Adrenal gland (tissue), 12 donors: ENCODE data around the gene CERK. TPM values are rescaled to one million over a fixed set of nuclear protein-coding genes. Genes with fewer than 3 reads are reported as not detected.

ENCODE experiments used
- DNase-seq, 7 donors: peaks; one replicate each; pipeline ENCODE4 v3.0.0-alpha.2; 2019 to 2020
- H3K27ac ChIP-seq, 5 donors: fragments of 200-600 bp; sonication (generic) in 4 of 5; 1 replicate in 3 of 5; 2 replicates in 2 of 5; pipeline versions ENCODE4 v1.5.1 to v1.8.0; 2016 to 2020; ENCODE audit warnings: mild to moderate bottlenecking in 1 of 5
- H3K27me3 ChIP-seq: fragments of 200-600 bp; 2 replicates; pipeline ENCODE4 v1.8.0; 2021
- H3K36me3 ChIP-seq, 2 donors: fragments of 200-600 bp; replicated peaks in 1 of 2; 1 replicate in 1 of 2; 2 replicates in 1 of 2; pipeline versions ENCODE4 v1.5.1 to v1.8.0; 2018 to 2022
- H3K4me1 ChIP-seq, 2 donors: fragments of 200-600 bp; replicated peaks in 1 of 2; 1 replicate in 1 of 2; 2 replicates in 1 of 2; pipeline versions ENCODE4 v1.5.1 to v1.8.0; 2018 to 2021
- H3K4me3 ChIP-seq, 4 donors: fragments of 200-600 bp; sonication (generic) in 3 of 4; one replicate each; pipeline ENCODE4 v1.5.1; 2016 to 2018
- H3K9me3 ChIP-seq, 3 donors: fragments of 200-600 bp; sonication (generic) in 1 of 3; replicated peaks in 1 of 3; 1 replicate in 2 of 3; 2 replicates in 1 of 3; pipeline versions ENCODE4 v1.5.1 to v1.8.0; 2016 to 2021
- POLR2A ChIP-seq, 2 donors: fragments of 450-650 bp; IDR thresholded peaks; one replicate each; pipeline ENCODE4 v1.6.1; 2017; ENCODE audit warnings: antibody characterized with exemption in 2 of 2, mild to moderate bottlenecking in 2 of 2, moderate library complexity in 1 of 2
- WGBS, 4 donors: extraction: QIAGEN DNeasy Blood & Tissue Kit in 2 of 4; methylation state at CpG; one replicate each; pipeline versions ENCODE4 v1.1.5 to v1.1.7; 2013 to 2017; 5-methylcytosine and 5-hydroxymethylcytosine counted together
- intact Hi-C, 2 donors: fragments of 100-400 bp; cut with DNase I; formaldehyde crosslinking; loops; one replicate each; pipeline versions ENCODE4 v1.14.1 to v1.15.0; 2022 to 2023
- polyA plus RNA-seq, 3 donors: library from polyadenylated mRNA; stranded (reverse); fragments of 200-250 nt in 2 of 3; fragments of 350-450 nt in 1 of 3; fragmentation: Illumina TruSeq in 1 of 3; extraction: RNeasy Lipid Tissue Mini Kit (QIAGEN cat#74804) in 1 of 3; gene quantifications; one replicate each; pipeline ENCODE4 v1.2.3, GENCODE V29; 2013 to 2014
- total RNA-seq, 9 donors: library from RNA; depleted of rRNA in 4 of 9; stranded (reverse); fragments of >200 nt in 4 of 9; fragments of 120-200 nt in 1 of 9; fragmentation: NEBNext Ultra II Directional in 1 of 9; extraction: Animal tissue kit (Norgen Biotek cat#: 25700) in 1 of 9; gene quantifications; one replicate each; pipeline versions ENCODE4 v1.1.0 to v1.2.4, GENCODE V29; 2013 to 2023
- TF ChIP-seq, protein P1 (sequence below), 6 experiments: fragments of 450-650 bp in 4 of 6; fragments of 200-600 bp in 2 of 6; sonication (generic) in 1 of 6; IDR thresholded peaks; 1 replicate in 5 of 6; 2 replicates in 1 of 6; pipeline versions ENCODE4 v1.5.1 to v1.8.0; 2016 to 2021; ENCODE audit warnings: antibody characterized with exemption in 6 of 6, mild to moderate bottlenecking in 2 of 6, moderate library complexity in 1 of 6
- donor health status: healthy with polysubstance abuse.
- donor health status: Bipolar disorder and iron deficiency.
- donor health status: DM: yes; HTN: yes; CAD: no.
- donor health status: DM: no; HTN: no; CAD: no.
- donor health status: DM: no; HTN: no; CAD: no.
- donor health status: DM: yes; HTN: yes; CAD: no.

CERK gene
- total and polyA plus RNA-seq, 12 donors = 18.6 to 92.1 (median 41.5) TPM

DNA sequence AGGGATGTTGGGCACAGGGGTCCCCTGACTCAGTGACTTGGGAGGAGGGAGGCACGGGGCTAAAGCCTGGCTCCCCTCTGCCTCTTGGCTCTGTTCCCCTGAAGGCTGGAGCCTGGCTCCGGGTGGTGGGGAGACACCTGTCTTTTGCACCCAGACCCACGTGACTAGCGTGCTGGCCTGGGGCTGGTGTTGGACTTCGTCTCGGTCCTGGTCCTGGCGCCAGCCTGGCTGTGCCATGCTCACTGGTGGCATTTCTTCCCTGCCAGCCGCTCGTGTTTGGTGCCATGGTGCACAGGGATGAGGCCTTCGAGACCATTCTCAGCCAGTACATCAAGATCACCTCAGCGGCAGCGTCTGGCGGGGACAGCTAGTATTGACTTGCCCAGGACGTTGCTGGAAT, 61.2 kb downstream of the CERK start:
- no peak overlapping the region for H3K4me3 ChIP-seq
- intact Hi-C loops = no loop called here
- no peak for DNase-seq
- H3K4me1 ChIP-seq = no peaks in the 10 kb centered on the region
- H3K27me3 ChIP-seq = no peaks in the 10 kb centered on the region
- no peaks in the 10 kb centered on the region for H3K9me3 ChIP-seq
- no peak overlapping the region for H3K27ac ChIP-seq
- H3K36me3 ChIP-seq = peaks cover 0 to 42% of the 10 kb centered on the region in 2 donors
- 91 to 98% (median 95%) methylated on average over 14 of the region's 14 CpGs for WGBS, 4 donors
- TF ChIP-seq, protein P1, sequence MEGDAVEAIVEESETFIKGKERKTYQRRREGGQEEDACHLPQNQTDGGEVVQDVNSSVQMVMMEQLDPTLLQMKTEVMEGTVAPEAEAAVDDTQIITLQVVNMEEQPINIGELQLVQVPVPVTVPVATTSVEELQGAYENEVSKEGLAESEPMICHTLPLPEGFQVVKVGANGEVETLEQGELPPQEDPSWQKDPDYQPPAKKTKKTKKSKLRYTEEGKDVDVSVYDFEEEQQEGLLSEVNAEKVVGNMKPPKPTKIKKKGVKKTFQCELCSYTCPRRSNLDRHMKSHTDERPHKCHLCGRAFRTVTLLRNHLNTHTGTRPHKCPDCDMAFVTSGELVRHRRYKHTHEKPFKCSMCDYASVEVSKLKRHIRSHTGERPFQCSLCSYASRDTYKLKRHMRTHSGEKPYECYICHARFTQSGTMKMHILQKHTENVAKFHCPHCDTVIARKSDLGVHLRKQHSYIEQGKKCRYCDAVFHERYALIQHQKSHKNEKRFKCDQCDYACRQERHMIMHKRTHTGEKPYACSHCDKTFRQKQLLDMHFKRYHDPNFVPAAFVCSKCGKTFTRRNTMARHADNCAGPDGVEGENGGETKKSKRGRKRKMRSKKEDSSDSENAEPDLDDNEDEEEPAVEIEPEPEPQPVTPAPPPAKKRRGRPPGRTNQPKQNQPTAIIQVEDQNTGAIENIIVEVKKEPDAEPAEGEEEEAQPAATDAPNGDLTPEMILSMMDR (IDR thresholded peaks at IDR 0.05) = no peak
- TF ChIP-seq POLR2A (IDR thresholded peaks at IDR 0.05) = no peak

DNA sequence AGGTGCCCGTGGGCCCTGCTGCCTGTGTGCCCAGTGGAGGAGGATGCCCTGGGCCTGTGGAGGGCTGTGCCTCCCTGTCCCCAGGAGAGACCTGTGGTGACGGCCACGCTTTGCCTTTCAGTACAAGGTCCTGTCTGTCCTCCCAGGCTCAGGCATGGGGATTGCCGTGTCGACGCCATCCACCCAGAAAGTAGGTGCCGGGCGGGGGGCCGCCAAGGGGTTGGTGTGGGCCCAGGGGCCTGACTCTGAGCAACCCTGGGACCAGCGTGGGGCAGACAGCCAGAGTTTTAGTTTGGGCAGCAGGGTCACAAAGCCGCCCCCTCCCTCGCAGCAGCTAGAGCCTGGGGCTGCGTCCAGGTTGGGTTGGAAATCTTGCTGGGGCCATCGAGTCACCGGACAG, 61.6 kb downstream of the CERK start:
- intact Hi-C loops = no loop called here
- Histone ChIP-seq H3K36me3 (peaks cover 0 to 42% of the 10 kb centered on the region in 2 donors), H3K9me3 (no peaks in the 10 kb centered on the region), H3K27ac (no peak overlapping the region), H3K4me3 (no peak overlapping the region), H3K4me1 (no peaks in the 10 kb centered on the region), H3K27me3 (no peaks in the 10 kb centered on the region)
- 88 to 99% (median 94%) methylated on average over 13 to 15 of the region's 15 CpGs for WGBS, 4 donors
- no peak for DNase-seq
- TF ChIP-seq POLR2A (IDR thresholded peaks at IDR 0.05) = no peak

DNA sequence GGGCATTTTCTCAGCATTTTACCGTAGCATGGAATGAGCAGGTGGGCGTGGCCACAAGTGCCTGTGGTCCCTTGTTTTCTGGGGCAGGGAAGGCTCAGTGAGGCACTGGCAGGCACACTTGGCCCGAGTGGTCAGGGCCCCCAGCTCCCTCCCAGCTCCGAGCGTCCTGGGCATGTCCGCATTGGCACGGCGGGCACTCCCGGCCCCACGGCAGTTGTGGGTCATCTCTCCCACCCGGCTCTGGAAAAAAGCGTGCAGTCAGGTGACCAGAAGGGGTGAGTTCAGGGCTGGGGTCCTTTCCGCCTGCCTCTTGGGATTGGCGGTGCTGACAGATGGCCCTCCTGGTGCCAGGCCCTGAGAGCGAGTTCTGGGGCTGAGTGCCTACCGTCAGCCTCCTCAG, 62.1 kb downstream of the CERK start:
- TF ChIP-seq, protein P1 (IDR thresholded peaks at IDR 0.05) = no peak
- TF ChIP-seq POLR2A (IDR thresholded peaks at IDR 0.05) = no peak
- intact Hi-C loops = no loop called here
- Histone ChIP-seq H3K27ac (no peak overlapping the region), H3K4me3 (no peak overlapping the region), H3K27me3 (no peaks in the 10 kb centered on the region), H3K36me3 (peaks cover 0 to 45% of the 10 kb centered on the region in 2 donors), H3K9me3 (no peaks in the 10 kb centered on the region), H3K4me1 (no peaks in the 10 kb centered on the region)
- no peak for DNase-seq
- WGBS, 4 donors = 86 to 100% (median 92%) methylated on average over 4 to 16 of the region's 16 CpGs

DNA sequence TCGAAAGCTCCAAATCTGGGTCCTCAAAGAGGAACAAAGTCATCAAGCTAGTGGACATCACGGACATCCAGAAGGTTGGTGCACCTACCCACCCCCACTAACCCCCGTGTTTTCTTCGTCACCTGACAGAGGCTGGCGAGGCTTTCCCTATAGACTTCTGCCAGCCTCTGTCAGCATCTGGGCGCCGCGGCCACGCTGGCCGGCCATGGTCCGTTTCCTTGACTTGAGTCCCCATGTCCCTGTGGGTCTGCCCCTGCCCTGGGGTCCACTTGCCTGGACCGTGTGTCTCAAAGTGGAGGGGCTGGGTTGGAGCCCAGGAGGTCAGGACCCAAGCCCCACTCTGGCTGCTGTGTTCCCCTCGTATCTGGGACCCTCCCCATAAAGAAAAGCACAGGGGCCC, 62.6 kb downstream of the CERK start:
- intact Hi-C loops = no loop called here
- no peaks in the 10 kb centered on the region for H3K9me3 ChIP-seq
- 92 to 98% (median 95%) methylated on average over 11 to 13 of the region's 13 CpGs for WGBS, 4 donors
- H3K27me3 ChIP-seq = no peaks in the 10 kb centered on the region
- H3K4me3 ChIP-seq = no peak overlapping the region
- H3K27ac ChIP-seq = no peak overlapping the region
- H3K36me3 ChIP-seq = peaks cover 0 to 49% of the 10 kb centered on the region in 2 donors
- TF ChIP-seq, protein P1 (IDR thresholded peaks at IDR 0.05) = no peak
- TF ChIP-seq POLR2A (IDR thresholded peaks at IDR 0.05) = no peak
- no peaks in the 10 kb centered on the region for H3K4me1 ChIP-seq
- no peak for DNase-seq

DNA sequence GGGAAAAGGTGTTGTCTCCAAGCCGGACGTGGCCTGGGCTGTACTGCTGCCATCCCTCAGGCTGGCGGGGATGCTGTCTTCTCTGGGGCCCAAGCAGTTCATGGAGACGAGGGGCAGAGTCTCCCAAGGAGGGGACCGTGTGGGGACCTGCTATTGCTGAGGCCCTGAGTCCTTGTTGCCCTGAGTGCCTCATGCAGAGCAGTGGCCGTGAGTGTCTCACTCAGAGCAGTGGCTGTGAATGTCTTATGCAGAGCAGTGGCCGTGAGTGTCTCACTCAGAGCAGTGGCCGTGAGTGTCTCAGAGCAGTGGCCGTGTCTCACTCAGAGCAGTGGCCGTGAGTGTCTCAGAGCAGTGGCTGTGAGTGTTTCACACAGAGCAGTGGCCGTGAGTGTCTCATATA, 63.1 kb downstream of the CERK start:
- H3K27ac ChIP-seq = no peak overlapping the region
- H3K27me3 ChIP-seq = no peaks in the 10 kb centered on the region
- H3K36me3 ChIP-seq = peaks cover 0 to 55% of the 10 kb centered on the region in 2 donors
- no peaks in the 10 kb centered on the region for H3K9me3 ChIP-seq
- no peaks in the 10 kb centered on the region for H3K4me1 ChIP-seq
- intact Hi-C loops = no loop called here
- TF ChIP-seq, protein P1 (IDR thresholded peaks at IDR 0.05) = no peak
- TF ChIP-seq POLR2A (IDR thresholded peaks at IDR 0.05) = no peak
- 81 to 92% (median 85%) methylated on average over 2 to 11 of the region's 11 CpGs for WGBS, 4 donors
- DNase-seq = no peak
- H3K4me3 ChIP-seq = no peak overlapping the region
